HG03342 (cell line): Measurements from ENCODE around the gene MYO15A.

Source experiments
- ATAC-seq: cut with Tn5 transposase; IDR thresholded peaks from one replicate; pipeline ENCODE4 v1.9.1; 2021; ENCODE audit warnings: mild to moderate bottlenecking, moderate library complexity; ENCODE audit not compliant: unreplicated experiment

The MYO15A gene

GRCh38 chr17:18157354-18157985 is 48.9 kb downstream of the MYO15A start:
- no peak for ATAC-seq

- peak; percentile 53 for ATAC-seq
Measured at GRCh38 chr17:18158022-18158600, 49.6 kb downstream of the MYO15A start.

- ATAC-seq: no peak
Measured at GRCh38 chr17:18159551-18160120, 51.1 kb downstream of the MYO15A start.

- ATAC-seq: no peak
Measured at GRCh38 chr17:18160128-18160856, 51.7 kb downstream of the MYO15A start.

GRCh38 chr17:18161207-18162145 is 52.9 kb downstream of the MYO15A start:
- ATAC-seq: peak; percentile 41

GRCh38 chr17:18163547-18163946 is 55.0 kb downstream of the MYO15A start:
- no peak for ATAC-seq

GRCh38 chr17:18166894-18167293 is 58.3 kb downstream of the MYO15A start:
- ATAC-seq: no peak

- ATAC-seq: no peak
Measured at GRCh38 chr17:18167421-18167820, 58.9 kb downstream of the MYO15A start.

- no peak for ATAC-seq
Measured at GRCh38 chr17:18172531-18173278, 64.1 kb downstream of the MYO15A start.

- ATAC-seq: no peak
Measured at GRCh38 chr17:18173740-18174139, 65.2 kb downstream of the MYO15A start.

- ATAC-seq: no peak
Measured at GRCh38 chr17:18176176-18176575, 67.6 kb downstream of the MYO15A start.

GRCh38 chr17:18177133-18177532 is 68.6 kb downstream of the MYO15A start:
- no peak for ATAC-seq

GRCh38 chr17:18177722-18178121 is 69.2 kb downstream of the MYO15A start:
- no peak for ATAC-seq

- ATAC-seq: no peak
Measured at GRCh38 chr17:18179196-18179595, 70.6 kb downstream of the MYO15A start.

- ATAC-seq: no peak
Measured at GRCh38 chr17:18179804-18180203, 71.2 kb downstream of the MYO15A start.

- ATAC-seq: no peak
Measured at GRCh38 chr17:18181358-18181757, 72.8 kb downstream of the MYO15A start.

GRCh38 chr17:18182110-18182977 is 73.8 kb downstream of the MYO15A start:
- ATAC-seq: no peak

- peak; percentile 30 for ATAC-seq
Measured at GRCh38 chr17:18182978-18183333, 74.4 kb downstream of the MYO15A start.
